ENCODE results near the gene LRFN2. TPM values are rescaled to one million over a fixed set of nuclear protein-coding genes. Genes with fewer than 3 reads are reported as not detected.

LRFN2 gene
- polyA plus RNA-seq, 3 donors = not detected

DNA sequence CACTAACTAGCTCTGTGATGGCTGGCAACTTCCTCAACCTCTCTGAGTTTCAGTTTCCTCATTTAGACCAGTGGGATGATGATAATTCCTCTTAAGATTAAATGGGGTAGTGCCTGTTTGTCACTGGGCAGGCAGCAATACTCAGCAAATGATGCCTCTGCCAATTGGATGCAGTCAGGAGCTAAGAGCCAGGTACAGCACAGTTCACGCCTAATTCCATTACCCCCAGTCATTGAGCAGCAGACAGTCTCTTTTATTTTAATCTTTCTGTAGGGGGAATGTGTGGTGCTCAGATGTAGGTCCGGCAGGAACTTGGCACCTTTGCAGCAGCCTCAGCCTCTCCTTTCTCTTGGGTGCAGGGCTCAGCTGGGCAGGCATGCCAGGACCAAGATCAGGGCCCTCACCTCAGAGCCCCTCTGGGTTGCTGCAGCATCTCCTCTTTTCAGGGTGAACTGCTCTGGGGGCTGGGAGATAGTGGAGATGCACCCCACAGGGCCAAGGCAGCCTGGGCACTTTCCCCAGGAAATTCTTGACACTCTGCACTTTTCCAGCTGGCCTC is 243.8 kb downstream of the LRFN2 start:
- no peaks in the 10 kb centered on the region for H4K20me1 ChIP-seq (ENCODE audit: insufficient read depth, low read length)
- no peaks in the 10 kb centered on the region for H3K9me3 ChIP-seq (replicated peaks in 1 of 2; ENCODE audit: control insufficient read depth in 1 of 2, insufficient read depth in 1 of 2, low read length in 2 of 2)
- intact Hi-C loops (cut with micrococcal nuclease) = no loop called here
- H3K4me3 ChIP-seq (replicated peaks in 1 of 3; ENCODE audit: low read depth in 2 of 3, low read length in 3 of 3) = no peak overlapping the region
- no peaks in the 10 kb centered on the region for H3K79me2 ChIP-seq (ENCODE audit: insufficient read depth, low read length)
- Mint-ChIP-seq H3K4me1 (no peaks in the 10 kb centered on the region), H3K27me3 (ENCODE audit: low read depth in 3 of 3) (peaks cover 0 to 8% (median 7%) of the 10 kb centered on the region in 3 donors), H3K36me3 (no peaks in the 10 kb centered on the region), H3K27ac (no peak overlapping the region), H3K4me3 (peak overlapping the region in 1 of 2 donors; percentile 22), H3K9me3 (no peaks in the 10 kb centered on the region)
- no peaks in the 10 kb centered on the region for H3K27me3 ChIP-seq (ENCODE audit: control insufficient read depth in 2 of 2, insufficient read depth in 2 of 2, low read length in 2 of 2)
- H3K9ac ChIP-seq (ENCODE audit: insufficient read depth, low read length, poor library complexity, severe bottlenecking) = no peak overlapping the region
- no peak overlapping the region for H3K4me2 ChIP-seq (replicated peaks; ENCODE audit: extremely low read depth, low read length, poor library complexity, severe bottlenecking)
- WGBS (ENCODE audit: insufficient coverage) = no CpG with 5 or more reads among the region's 2 CpGs
- no peaks in the 10 kb centered on the region for H3K4me1 ChIP-seq (ENCODE audit: control insufficient read depth in 1 of 2, insufficient read depth in 2 of 2, low read length in 2 of 2)
- DNase-seq = no peak
- no peak overlapping the region for H2AFZ ChIP-seq (ENCODE audit: insufficient read depth, low read depth, low read length, poor library complexity, severe bottlenecking)
- H3K36me3 ChIP-seq (replicated peaks in 1 of 2; ENCODE audit: control insufficient read depth in 1 of 2, insufficient read depth in 2 of 2, low read length in 2 of 2) = no peaks in the 10 kb centered on the region
- H3K27ac ChIP-seq (ENCODE audit: low read depth in 1 of 2, low read length in 2 of 2) = no peak overlapping the region
- TF ChIP-seq, protein P1, sequence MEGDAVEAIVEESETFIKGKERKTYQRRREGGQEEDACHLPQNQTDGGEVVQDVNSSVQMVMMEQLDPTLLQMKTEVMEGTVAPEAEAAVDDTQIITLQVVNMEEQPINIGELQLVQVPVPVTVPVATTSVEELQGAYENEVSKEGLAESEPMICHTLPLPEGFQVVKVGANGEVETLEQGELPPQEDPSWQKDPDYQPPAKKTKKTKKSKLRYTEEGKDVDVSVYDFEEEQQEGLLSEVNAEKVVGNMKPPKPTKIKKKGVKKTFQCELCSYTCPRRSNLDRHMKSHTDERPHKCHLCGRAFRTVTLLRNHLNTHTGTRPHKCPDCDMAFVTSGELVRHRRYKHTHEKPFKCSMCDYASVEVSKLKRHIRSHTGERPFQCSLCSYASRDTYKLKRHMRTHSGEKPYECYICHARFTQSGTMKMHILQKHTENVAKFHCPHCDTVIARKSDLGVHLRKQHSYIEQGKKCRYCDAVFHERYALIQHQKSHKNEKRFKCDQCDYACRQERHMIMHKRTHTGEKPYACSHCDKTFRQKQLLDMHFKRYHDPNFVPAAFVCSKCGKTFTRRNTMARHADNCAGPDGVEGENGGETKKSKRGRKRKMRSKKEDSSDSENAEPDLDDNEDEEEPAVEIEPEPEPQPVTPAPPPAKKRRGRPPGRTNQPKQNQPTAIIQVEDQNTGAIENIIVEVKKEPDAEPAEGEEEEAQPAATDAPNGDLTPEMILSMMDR (IDR thresholded peaks at IDR 0.05) = no peak

DNA sequence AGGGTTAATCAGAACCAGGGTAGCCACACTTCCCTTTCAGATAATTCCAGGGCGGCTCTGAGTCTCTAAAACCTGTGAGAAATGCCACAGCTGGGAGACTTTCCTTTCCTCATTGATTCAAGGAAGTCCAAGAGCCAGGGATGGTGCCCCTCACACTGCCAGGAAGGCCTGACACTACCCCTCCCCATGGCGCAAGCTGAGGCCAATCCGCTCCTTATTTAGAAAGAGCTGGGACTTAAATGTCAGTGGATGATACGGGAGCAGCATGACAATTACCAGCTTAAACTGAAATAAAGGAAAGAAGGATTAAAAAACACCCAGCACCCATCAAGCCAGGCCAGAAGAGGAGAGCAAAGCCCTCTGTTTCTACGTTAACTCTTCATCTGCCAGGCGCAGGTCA is 244.4 kb downstream of the LRFN2 start:
- H3K27ac ChIP-seq (ENCODE audit: low read depth in 1 of 2, low read length in 2 of 2) = no peak overlapping the region
- H3K27ac Mint-ChIP-seq = no peak overlapping the region
- H2AFZ ChIP-seq (ENCODE audit: insufficient read depth, low read depth, low read length, poor library complexity, severe bottlenecking) = no peak overlapping the region
- no peaks in the 10 kb centered on the region for H3K9me3 Mint-ChIP-seq
- no peaks in the 10 kb centered on the region for H3K4me1 ChIP-seq (ENCODE audit: control insufficient read depth in 1 of 2, insufficient read depth in 2 of 2, low read length in 2 of 2)
- peaks cover 3 to 12% (median 8%) of the 10 kb centered on the region in 3 donors for H3K27me3 Mint-ChIP-seq (ENCODE audit: low read depth in 3 of 3)
- intact Hi-C loops (cut with micrococcal nuclease) = no loop called here
- no peaks in the 10 kb centered on the region for H3K36me3 ChIP-seq (replicated peaks in 1 of 2; ENCODE audit: control insufficient read depth in 1 of 2, insufficient read depth in 2 of 2, low read length in 2 of 2)
- TF ChIP-seq, protein P1 (IDR thresholded peaks at IDR 0.05) = no peak
- H3K36me3 Mint-ChIP-seq = no peaks in the 10 kb centered on the region
- DNase-seq = no peak
- no peaks in the 10 kb centered on the region for H3K9me3 ChIP-seq (replicated peaks in 1 of 2; ENCODE audit: control insufficient read depth in 1 of 2, insufficient read depth in 1 of 2, low read length in 2 of 2)
- H3K27me3 ChIP-seq (ENCODE audit: control insufficient read depth in 2 of 2, insufficient read depth in 2 of 2, low read length in 2 of 2) = no peaks in the 10 kb centered on the region
- no peak overlapping the region for H3K4me3 Mint-ChIP-seq
- 100% methylated on average over 2 of the region's 6 CpGs for WGBS (ENCODE audit: insufficient coverage)
- H3K4me1 Mint-ChIP-seq = no peaks in the 10 kb centered on the region
- H3K9ac ChIP-seq (ENCODE audit: insufficient read depth, low read length, poor library complexity, severe bottlenecking) = no peak overlapping the region
- H4K20me1 ChIP-seq (ENCODE audit: insufficient read depth, low read length) = no peaks in the 10 kb centered on the region
- no peak overlapping the region for H3K4me2 ChIP-seq (replicated peaks; ENCODE audit: extremely low read depth, low read length, poor library complexity, severe bottlenecking)
- no peak overlapping the region for H3K4me3 ChIP-seq (replicated peaks in 1 of 3; ENCODE audit: low read depth in 2 of 3, low read length in 3 of 3)
- H3K79me2 ChIP-seq (ENCODE audit: insufficient read depth, low read length) = no peaks in the 10 kb centered on the region

All from CD14-positive monocyte (primary cell).